COLO829 (cell line): ENCODE results near the gene MYCBP.
"Not testable (repeated sequence)": the region's sequence is repeated elsewhere in the genome, so short reads cannot be mapped to it uniquely, and the experiment has no call there.

ENCODE experiments used
- DNase-seq: peaks from one replicate; pipeline ENCODE4 v3.0.0; 2012; ENCODE audit warnings: low spot score

MYCBP gene

DNA sequence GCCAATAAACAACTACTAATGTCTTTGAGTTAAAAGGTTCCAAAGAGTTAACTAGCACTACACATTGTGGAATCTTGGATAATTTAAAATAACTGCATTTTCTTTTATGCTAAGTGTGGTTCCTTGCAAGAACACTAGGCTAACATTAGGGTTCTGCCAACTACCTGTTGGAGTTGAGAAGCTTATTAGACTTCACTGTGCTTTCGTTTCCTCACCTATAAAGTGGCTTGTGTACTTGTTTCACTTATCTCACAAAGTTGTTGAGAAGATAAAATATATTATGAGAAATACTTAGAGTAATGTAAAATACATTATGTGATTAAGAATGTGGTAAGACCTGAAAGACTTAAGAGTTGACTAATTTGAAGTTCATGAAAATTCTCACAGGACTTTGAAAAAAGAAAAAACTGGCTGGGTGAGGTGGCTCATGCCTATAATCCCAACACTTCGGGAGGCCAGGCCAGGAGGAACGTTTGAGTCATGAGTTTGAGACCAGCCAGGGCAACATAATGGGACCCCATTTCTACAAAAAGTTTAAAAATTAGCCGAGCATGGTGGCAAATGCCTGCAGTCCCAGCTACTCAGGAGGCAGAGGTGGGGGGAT lies 7.9 kb downstream of the MYCBP start:
- no peak for DNase-seq

DNA sequence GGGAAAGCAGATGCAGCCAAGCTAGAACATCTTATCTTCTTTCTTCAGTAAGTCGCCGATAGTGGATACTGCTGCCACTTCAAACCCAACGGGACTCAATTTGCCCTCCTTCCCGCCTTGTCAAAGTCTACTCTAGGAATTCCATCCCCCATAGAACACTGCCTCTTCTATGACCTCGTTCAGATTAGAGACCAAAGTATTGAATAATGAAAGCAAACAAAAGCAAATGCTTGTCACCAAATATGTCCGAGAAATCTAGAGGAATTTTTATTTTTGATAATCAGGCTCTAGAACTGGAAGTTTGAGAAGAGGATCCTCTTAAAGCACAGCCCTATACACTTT lies 12.7 kb downstream of the MYCBP start:
- no peak for DNase-seq

DNA sequence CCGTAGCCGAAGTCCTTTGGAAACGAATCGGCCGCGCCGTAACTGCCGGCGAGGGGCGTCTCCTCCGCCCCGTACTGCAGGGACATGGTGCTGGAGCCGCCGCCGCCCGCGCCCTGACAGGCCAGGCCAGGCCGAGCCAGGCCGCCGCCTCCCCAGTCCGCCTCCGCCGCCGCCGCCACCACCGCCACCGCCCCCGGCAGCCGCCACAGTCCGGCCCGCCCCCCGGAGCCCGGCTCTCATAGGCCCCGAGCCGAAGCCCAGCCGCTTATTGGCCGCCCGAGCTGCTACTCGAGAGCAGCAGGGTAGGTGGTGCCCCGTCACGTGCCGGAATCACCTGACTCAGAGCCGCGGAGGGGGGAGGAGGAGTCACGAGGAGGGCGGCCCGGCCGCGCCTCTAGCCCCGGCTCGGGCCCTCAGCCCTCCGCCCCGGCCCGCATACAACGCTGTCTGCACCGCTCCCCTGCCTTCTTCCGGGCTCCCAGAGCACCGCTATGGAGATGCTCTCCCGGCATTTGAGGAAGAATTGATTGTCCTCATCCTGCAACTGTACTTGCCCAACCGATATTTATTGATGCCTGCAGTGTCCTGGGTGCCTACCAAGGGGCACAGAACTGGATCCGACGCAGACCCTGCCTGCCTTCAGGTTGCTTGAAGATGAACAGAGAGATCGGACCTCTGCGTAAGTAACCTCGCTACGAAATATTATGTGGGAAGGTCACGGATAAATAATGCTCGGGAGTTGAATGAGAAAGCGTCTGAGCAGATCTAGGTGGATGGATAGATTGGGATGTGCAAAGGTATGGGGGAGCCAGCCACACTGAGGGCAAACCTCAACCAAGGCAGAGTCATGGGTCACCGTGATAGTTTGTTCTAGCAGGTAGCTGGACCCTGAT lies 13.3 kb downstream of the MYCBP start, which contains the start of gene RRAGC:
Gene RRAGC, minus strand, starts transcription at position 212 of the 893 bp plus-strand sequence. Its CDS starts 126 bp downstream, at position 86.
- DNase-seq = peak; percentile 96

DNA sequence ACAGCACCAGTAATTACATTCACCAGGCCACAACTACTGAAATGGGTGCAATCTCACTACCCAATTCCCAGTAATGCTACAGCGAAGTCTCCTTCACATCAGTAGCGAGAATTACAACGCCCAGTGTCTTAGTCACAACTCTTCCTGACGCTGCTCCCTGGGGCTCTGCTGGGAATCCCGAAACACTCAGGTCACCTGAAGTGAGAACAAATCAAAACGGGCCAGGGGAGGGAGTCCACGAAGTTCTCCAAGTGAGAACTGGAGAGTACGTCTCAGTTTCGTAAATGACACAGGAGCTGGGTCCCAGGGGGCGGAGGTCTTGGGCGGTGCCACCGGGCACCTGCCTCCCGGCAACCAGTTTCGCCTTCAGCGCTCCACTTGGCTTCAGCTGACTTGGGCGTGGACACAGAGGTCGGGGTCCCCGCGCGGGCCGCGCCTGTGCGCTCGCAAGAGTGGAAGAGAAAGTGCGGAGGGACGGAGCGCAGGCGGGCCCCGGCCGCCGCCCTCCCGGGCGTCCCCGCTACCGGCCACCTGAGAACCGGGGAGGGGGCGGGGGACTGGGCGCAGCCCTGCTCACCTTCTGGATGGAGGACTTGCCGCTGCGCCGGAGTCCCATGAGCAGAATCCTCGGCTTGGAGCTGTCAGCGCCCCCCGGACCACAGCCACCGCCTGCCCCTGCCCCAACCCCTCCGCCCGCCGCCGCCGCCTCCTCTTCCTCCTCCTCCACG lies 14.2 kb downstream of the MYCBP start:
- no peak for DNase-seq

DNA sequence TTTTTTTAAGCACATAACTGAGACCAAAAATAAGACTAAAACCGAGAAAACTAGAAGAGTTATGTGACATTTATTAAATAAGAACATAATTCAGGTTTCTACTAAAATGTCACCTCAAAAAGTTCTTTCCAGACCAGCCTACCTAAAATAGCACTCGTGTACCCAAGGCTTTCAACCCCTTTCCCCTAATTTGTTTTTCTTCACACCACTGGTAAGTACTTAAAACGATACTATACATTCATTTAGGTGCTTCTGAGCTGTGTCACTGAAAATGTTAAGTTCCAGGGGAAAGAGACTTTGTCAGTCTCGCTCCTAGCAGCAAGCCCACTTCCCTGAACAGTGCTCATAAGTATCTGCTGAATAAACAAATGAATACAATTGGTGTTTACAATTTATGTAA lies 20.4 kb downstream of the MYCBP start:
- DNase-seq = no peak

DNA sequence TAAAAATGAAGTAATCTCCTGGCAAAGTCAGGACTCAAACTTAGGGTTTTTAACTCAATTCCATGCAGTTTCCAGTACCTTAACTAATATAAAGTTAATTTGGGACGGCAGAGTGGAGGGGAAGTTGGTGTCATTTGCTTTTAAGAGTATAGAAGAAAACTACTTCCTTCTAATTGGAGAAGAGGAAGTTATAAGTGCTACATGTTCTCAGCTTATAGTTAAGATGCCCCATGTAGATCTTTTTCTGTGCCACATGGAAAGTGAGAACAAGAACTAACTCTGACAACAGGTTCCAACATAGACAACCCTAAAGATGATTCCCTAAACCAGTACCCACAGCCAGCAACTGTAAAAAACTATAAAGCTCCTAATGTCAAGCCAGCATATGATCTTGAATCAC lies 25.1 kb downstream of the MYCBP start:
- DNase-seq = no peak

DNA sequence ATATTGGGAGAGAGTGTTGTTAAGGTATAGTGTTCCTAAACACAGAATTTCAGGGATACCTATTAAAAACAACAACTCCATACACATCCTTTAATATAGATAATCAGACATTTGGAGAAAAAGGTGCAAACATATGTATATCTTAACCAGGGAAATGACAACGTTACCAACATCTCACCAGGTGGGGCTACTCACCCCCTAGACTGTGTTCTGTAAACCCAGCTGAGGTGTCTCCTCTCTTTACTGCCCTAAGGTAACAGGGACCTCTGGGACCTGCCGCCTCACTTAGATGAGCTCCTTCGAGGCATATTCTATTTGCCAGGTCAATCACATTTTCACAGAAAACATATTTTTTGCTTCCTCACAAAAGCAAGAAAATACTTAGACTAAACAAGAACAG lies 26.9 kb downstream of the MYCBP start:
- no peak for DNase-seq

DNA sequence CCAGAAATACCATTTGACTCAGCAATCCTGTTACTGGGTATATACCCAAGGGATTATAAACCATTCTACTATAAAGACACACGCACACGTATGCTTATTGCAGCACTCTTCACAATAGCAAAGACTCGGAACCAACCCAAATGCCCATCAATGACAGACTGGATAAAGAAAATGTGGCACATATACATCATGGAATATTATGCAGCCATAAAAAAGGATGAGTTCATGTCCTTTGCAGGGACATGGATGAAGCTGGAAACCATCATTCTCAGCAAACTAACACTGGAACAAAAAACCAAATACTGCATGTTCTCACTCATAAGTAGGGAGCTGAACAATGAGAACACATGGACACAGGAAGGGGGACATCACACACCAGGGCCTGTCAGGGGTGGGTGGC lies 28.1 kb downstream of the MYCBP start:
- DNase-seq = not testable (repeated sequence)

DNA sequence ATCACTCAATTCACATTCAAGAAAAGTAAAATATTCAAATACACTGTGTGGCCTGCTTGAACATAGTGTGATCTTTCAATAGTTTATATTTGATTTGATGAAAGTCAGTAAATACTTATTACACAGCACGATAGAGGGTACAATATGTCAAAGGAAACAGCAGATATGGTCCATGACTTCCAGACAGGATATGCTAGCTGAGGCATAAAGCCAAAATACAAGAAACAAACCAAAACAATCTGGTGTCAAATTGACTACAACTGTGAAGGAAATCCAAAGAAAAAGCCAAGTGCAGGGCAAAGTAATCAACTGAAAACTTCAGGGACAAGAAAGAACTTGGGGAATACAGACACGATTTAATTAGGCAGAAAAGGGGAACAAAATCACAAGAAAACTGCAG lies 32.9 kb downstream of the MYCBP start:
- no peak for DNase-seq

DNA sequence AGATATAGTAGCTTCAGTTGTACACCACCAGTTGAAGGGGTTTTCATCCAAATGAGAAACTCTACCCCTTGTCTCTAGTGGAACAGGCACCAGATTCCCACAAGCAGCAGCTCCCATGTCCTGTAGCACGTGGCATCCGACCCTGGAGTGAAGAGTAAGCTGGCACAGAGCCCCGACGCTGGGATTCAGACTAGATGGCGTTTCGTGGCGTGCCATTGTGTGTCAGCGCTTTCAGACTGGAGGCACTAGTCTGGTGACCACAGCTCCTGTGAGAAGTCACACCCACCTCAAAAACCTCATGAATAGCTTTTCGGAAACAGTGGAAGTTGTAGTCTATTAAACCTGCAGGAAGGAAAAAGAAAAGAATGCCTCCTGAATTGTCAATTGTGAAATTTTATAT lies 33.8 kb downstream of the MYCBP start:
- DNase-seq = no peak

DNA sequence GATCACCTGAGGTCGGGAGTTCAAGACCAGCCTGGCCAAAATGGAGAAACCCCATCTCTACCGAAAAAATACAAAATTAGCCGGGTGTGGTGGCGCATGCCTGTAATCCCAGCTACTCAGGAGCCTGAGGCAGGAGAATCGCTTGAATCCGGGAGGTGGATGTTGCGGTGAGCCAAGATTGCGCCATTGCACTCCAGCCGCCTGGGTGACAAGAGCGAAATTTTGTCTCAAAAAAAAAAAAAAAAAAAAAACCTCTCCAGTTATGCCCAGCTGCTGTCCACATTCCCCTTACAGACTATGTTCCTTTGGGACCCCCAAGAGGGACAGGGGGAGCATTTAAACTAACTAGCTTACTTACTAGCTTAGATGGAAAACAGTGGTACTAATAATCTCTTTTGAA lies 36.8 kb downstream of the MYCBP start:
- not testable (repeated sequence) for DNase-seq

DNA sequence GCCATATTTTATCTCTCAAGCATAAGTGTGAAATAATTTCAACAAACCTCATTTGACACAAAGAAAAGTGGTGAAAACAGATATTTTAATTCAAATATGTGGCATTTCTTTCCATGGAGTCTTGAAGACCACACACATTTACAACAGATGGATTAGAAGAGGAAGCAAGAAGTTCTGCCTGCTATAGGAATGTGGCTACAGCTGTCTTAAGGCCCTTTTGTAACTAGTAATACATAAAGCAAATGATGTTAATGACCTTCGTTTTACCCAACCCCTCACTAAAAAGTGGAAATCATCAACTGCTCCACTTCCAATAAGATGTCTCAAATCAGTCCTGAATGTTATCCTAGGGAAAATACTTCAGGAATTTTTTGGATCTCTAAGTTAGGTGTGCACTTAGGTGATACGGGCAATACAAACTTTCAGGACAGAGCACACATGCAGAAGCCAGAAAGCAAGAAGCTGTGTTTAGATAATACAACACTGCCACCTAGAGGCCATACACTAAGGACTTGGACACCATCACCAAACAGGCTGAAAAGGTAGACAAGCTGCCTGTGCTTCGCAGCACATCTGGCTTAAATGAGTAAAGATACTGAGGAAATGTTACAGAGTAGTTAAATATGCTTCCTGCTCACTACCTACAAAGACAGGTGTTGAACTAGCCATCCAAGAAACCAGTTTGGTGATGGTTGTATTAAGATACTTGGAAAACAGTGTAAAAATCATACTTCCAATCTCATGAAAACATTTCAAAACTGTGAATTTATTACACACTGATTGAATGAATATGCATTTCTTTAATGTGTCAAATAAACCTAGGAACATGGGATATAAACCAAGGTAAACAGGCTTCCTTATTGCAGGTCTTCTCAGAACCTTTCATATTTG lies 38.0 kb downstream of the MYCBP start:
- DNase-seq = peak; percentile 68

DNA sequence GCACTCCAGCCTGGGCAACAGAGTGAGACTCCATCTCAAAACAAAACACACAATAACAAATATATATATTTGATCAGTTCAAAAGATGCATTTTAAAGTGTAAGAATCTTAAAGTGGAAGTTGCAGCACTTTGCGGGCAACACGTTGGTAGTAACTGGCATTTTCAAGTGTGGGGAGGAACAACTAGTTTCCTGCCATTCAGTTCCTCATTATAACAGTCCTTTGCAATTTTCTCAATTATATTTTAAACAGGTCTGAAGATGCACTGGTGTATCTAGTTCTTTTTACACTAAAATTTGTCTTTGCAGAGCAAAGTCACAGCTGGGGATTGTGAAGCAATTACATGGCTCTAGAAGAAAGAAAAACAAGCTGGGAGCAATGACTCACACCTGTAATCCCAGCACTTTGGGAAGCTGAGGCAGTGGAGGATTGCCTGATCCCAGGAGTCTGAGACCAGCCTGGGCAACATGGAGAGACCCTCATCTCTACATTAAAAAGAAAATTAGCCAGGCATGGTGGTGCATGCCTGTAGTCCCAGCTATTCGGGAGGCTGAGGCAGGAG lies 38.8 kb downstream of the MYCBP start:
- no peak for DNase-seq

DNA sequence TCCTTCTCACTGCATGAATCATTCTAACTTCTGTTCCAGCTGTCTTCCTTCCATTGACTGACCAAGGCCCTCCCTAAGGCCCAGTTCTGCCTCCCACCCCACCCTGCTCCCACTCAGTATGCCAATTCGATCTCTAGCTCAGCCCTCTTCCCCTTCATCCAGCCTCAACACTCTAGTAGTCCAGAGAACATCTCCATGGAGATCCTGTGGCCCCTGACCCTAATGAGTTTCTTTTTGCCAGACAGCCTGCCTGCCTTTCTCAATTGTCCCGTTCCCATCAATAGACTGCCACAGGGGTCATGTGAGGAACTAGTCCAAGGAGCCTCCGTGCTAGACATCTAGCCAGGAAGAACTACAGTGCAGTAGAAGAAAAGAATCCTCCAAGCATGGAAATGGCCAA lies 40.0 kb downstream of the MYCBP start:
- DNase-seq = no peak

DNA sequence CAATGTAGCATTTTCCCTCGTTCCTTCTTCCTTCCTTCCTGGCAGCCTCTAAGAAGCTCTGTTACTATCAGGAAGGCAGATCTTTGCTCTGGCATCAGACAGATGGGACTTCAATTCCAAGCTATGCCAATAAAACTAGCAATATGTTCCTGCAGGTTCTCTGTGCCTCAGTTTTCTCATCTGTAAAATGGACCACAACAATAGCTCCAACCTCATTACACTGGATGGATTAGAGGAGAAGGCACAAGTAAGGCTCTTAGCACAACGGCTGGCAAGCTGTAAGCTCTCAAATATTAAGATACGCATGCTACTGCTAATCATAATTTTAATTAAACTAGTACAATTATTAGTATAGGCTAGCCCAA lies 40.8 kb downstream of the MYCBP start:
- no peak for DNase-seq

DNA sequence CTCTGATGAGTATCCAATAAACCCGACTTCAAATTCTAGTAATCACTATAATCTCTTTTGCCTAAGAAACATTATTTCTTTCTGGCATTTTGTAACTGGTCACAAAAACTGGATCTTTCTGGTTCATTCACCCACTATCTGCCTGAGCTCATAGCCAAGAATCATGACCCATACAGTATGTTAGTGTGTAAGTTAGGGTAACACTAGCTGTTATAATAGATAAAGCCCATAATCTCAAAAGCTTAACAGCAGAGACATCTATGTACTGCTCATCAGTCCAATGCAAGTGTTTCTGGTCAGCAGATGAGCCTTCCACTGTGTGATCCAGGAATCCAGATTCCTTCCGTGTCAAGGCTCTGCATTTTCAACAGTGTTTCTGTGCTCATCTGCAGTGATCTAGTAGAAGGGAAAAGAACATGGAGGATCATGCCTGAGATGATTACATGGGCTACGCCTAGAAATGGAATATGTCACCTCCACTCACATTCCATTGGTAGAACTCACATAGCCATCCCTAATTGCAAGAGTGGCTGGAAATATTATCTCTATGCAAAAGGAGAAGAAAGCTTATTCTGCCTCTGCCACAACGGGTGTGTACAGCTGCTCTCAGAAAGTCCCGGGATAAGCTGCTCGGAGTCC lies 41.3 kb downstream of the MYCBP start:
- DNase-seq = no peak

DNA sequence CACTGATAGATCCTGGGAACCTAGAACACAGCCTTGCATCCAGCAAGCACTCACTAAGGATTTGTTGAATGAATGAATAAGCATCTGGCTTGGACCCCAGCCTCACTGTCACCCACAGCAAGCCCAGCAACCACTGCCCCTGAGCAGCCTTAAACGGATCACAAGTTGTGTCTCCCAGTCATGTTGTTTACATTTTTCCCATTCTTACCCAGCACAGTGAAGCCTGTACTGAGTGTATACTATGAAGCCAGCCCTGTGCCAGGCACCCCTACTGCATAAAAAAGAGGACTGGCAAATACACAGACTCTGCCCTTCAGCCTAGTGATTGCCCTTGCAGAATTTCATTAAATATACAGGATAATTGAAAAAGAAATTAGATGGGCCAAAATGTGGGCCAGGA lies 43.8 kb downstream of the MYCBP start:
- DNase-seq = no peak

DNA sequence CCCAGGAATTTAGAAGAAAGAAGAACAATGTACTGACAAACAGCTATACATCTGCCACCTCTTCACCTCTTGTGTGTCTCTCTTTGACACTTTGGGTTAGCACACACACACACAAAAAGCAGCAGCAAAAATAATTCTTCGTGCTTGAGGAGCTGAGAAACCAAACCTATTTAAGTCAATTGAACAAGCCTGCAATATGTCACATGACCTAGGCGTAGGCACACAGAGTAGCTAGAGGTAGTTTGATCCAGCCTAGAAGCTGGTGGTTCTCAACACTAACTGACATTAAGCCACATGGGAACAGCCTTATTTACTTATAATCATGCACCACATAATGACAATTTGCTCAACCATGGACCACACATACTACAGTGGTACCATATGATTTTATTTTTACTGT lies 45.8 kb downstream of the MYCBP start:
- DNase-seq = no peak

DNA sequence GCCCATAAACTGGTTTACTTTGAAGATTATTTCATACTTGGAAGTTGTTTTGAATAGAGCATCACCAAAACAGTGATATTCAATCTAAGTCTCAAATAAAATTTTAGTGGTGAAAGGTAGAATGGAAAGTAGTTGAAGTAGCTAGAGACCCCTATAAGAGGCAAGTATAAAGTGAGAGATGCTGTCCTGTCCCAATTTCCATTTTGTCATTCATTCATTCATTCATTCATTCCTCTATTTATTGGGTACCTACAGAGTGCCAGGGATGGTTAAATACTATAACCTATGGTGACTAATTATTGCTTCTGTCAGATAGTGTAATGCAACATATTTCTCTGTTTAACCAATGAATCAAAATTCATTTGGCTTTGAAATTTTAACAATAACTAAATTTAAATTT lies 46.3 kb downstream of the MYCBP start:
- DNase-seq = no peak

DNA sequence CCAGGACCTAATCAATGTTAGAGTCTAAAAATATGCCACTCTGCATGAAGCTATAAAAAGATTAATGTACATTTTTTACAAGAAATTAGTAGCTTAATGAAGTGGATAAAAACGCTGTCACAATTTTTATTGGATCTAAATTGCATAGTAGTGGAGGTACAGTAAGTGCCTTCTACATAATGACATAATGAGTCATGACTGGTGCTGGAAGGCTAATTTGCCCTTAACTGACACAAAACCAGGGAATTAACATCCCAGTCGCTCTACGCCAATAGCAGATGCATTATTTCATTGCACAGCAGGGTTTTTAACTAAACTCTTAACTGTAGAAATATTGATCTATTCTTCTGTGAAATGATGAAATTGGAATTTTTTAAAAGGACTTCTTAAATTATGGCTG lies 46.9 kb downstream of the MYCBP start:
- DNase-seq = no peak

DNA sequence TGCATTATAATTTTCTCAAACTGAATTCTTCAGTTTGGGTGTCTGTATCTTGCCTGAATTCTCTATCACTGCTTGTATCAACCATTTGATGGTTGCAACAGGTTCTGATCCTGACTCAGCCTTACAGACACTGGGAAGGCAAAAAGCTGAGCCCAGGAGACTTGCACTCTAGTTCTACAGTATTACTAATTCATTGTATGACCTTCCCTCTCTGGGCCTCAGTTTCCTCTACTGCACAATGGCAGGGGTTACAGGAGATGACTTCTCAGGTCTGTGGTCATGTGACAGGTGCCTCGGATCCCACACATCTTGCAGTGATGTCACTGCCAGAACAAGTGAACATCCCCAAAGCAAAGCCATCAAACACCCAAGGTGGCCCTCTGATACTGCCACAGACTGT lies 52.3 kb downstream of the MYCBP start:
- DNase-seq = no peak
